ENCODE data around the gene CST5. TPM values are rescaled to one million over a fixed set of nuclear protein-coding genes. Genes with fewer than 3 reads are reported as not detected.
"Not testable (repeated sequence)": the region's sequence is repeated elsewhere in the genome, so short reads cannot be mapped to it uniquely, and the experiment has no call there.

Gene CST5
- total and polyA plus RNA-seq, 10 of the 15 experiments (the other 5 are each of a cell fraction or from before 2014, with no cell fraction given): not detected

DNA sequence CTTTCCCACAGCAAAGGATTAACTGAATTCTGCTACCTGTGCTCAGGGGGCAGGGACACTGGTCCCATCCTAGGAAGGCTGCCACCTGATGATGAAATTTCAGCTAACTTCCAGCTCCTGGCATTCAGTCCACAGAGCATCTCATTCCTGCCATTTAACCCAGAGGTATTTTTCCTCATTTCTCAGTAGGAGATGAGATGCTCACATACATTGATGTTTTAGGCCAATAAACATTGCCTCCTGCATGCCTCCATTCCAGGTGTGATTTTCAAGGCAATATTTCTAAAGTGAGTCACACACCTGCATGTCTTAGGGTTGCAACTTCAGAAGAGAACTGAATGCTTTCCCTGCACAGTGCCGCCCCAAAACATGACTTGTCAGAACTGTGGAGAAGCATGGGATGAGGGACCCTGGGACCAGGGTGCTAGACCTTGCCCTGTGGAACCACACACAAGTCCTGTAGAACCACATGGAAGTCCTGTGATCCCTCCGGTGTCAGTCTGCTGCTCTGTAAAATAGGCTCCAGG lies 1.5 kb downstream of the CST5 start:
- H2AFZ ChIP-seq (ENCODE audit: control insufficient read depth, low read depth, low read length); BruUV-seq (replicated peaks); H3K36me3 ChIP-seq (ENCODE audit: control insufficient read depth in 2 of 2, insufficient read depth in 2 of 2, low read length in 1 of 2); RAD21 ChIA-PET (ENCODE audit: unreplicated experiment); DNase-seq (ENCODE audit: low read depth, low spot score); H4K20me1 ChIP-seq (ENCODE audit: control insufficient read depth, insufficient read depth); H3K4me1 ChIP-seq (ENCODE audit: control insufficient read depth, insufficient read depth, low read length); ATAC-seq; CTCF ChIA-PET; intact Hi-C loops (cut with micrococcal nuclease; ENCODE audit: unreplicated experiment); H3K27me3 ChIP-seq (replicated peaks in 1 of 2; ENCODE audit: control insufficient read depth in 2 of 2, insufficient read depth in 2 of 2, low read length in 1 of 2); H3K9ac ChIP-seq (ENCODE audit: control insufficient read depth, insufficient read depth, low read length); FAIRE-seq; in situ Hi-C loops (cut with MboI); SMC1A ChIA-PET (ENCODE audit: uncharacterized antibody, unreplicated experiment); H3K27ac ChIP-seq (ENCODE audit: control insufficient read depth, insufficient read depth); H3K4me3 ChIP-seq; H3K9me3 ChIP-seq (replicated peaks; ENCODE audit: control insufficient read depth, insufficient read depth, low read length); H3K79me2 ChIP-seq (ENCODE audit: control insufficient read depth, insufficient read depth, low read length); POLR2A ChIA-PET; H3K4me2 ChIP-seq (ENCODE audit: control insufficient read depth, insufficient read depth): not testable (repeated sequence)
- 56% methylated on average over 1 of the region's 2 CpGs for WGBS (ENCODE audit: insufficient coverage, insufficient replicate concordance, low lambda C conversion rate, missing lambda C conversion rate)

DNA sequence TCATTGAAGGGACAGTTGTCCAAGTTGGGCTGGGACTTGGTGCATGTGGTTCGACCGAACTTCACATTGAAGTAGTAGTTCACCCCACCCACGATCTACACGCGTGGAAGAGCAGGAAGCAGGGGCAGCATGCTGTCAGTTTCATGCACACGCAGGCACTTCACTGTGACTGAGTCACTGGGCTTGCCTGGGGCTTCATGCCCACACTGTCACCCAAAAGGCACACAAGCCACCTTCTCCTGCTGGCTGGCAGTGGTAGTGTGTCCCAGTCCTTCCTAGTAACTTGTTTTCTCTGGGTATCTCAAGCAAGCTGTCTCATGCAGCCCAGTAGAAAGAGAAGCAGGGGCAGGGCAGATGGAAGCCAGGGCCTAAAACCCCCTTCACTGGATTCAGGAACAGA lies 2.0 kb downstream of the CST5 start:
- SMC1A ChIA-PET (ENCODE audit: uncharacterized antibody, unreplicated experiment): no interaction called here
- RAD21 ChIA-PET (ENCODE audit: unreplicated experiment): no interaction called here
- no peaks in the 10 kb centered on the region for H4K20me1 ChIP-seq (ENCODE audit: control insufficient read depth, insufficient read depth)
- intact Hi-C loops (cut with micrococcal nuclease; ENCODE audit: unreplicated experiment) (no loop called here), in situ Hi-C loops (cut with MboI) (no loop called here)
- ATAC-seq (no peak), DNase-seq (ENCODE audit: low read depth, low spot score) (no peak), FAIRE-seq (no peak)
- WGBS (ENCODE audit: insufficient coverage, insufficient replicate concordance, low lambda C conversion rate, missing lambda C conversion rate): 35% methylated on average over 6 of the region's 6 CpGs
- no TSS peak for BruUV-seq (replicated peaks)
- no peak overlapping the region for H3K4me2 ChIP-seq (ENCODE audit: control insufficient read depth, insufficient read depth)
- H3K36me3 ChIP-seq (ENCODE audit: control insufficient read depth in 2 of 2, insufficient read depth in 2 of 2, low read length in 1 of 2): no peaks in the 10 kb centered on the region
- no peak overlapping the region for H3K27ac ChIP-seq (ENCODE audit: control insufficient read depth, insufficient read depth)
- no peaks in the 10 kb centered on the region for H3K9me3 ChIP-seq (replicated peaks; ENCODE audit: control insufficient read depth, insufficient read depth, low read length)
- H3K9ac ChIP-seq (ENCODE audit: control insufficient read depth, insufficient read depth, low read length): no peak overlapping the region
- no peak overlapping the region for H2AFZ ChIP-seq (ENCODE audit: control insufficient read depth, low read depth, low read length)
- POLR2A ChIA-PET: no interaction called here
- CTCF ChIA-PET: no interaction called here
- H3K27me3 ChIP-seq (replicated peaks in 1 of 2; ENCODE audit: control insufficient read depth in 2 of 2, insufficient read depth in 2 of 2, low read length in 1 of 2): peaks cover 2 to 3% of the 10 kb centered on the region in 2 experiments; a peak in 3 of 4 replicates
- H3K4me1 ChIP-seq (ENCODE audit: control insufficient read depth, insufficient read depth, low read length): no peaks in the 10 kb centered on the region
- TF ChIP-seq MYC (IDR thresholded peaks at IDR 0.05; ENCODE audit: insufficient read depth, insufficient read length, insufficient replicate concordance, low read length, severe bottlenecking) (no peak), EGR1 (IDR thresholded peaks at IDR 0.05; ENCODE audit: borderline replicate concordance in 1 of 2, low read depth in 2 of 2, low read length in 2 of 2) (no peak), PML (IDR thresholded peaks at IDR 0.05; ENCODE audit: low read length) (no peak), KDM1A (IDR thresholded peaks at IDR 0.05; ENCODE audit: borderline replicate concordance) (no peak), NFYA (IDR thresholded peaks at IDR 0.05; ENCODE audit: borderline replicate concordance, low read depth, low read length) (no peak), POLR2A (IDR thresholded peaks at IDR 0.05; ENCODE audit: low read depth, low read length) (no peak), EZH2 (IDR thresholded peaks at IDR 0.05; ENCODE audit: borderline replicate concordance, control insufficient read depth, low read depth, low read length) (no peak), SP1 (IDR thresholded peaks at IDR 0.05; ENCODE audit: low read depth, low read length) (no peak)
- TF ChIP-seq, protein P1, sequence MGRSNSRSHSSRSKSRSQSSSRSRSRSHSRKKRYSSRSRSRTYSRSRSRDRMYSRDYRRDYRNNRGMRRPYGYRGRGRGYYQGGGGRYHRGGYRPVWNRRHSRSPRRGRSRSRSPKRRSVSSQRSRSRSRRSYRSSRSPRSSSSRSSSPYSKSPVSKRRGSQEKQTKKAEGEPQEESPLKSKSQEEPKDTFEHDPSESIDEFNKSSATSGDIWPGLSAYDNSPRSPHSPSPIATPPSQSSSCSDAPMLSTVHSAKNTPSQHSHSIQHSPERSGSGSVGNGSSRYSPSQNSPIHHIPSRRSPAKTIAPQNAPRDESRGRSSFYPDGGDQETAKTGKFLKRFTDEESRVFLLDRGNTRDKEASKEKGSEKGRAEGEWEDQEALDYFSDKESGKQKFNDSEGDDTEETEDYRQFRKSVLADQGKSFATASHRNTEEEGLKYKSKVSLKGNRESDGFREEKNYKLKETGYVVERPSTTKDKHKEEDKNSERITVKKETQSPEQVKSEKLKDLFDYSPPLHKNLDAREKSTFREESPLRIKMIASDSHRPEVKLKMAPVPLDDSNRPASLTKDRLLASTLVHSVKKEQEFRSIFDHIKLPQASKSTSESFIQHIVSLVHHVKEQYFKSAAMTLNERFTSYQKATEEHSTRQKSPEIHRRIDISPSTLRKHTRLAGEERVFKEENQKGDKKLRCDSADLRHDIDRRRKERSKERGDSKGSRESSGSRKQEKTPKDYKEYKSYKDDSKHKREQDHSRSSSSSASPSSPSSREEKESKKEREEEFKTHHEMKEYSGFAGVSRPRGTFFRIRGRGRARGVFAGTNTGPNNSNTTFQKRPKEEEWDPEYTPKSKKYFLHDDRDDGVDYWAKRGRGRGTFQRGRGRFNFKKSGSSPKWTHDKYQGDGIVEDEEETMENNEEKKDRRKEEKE (IDR thresholded peaks at IDR 0.05): no peak
- TF ChIP-seq, protein P2, sequence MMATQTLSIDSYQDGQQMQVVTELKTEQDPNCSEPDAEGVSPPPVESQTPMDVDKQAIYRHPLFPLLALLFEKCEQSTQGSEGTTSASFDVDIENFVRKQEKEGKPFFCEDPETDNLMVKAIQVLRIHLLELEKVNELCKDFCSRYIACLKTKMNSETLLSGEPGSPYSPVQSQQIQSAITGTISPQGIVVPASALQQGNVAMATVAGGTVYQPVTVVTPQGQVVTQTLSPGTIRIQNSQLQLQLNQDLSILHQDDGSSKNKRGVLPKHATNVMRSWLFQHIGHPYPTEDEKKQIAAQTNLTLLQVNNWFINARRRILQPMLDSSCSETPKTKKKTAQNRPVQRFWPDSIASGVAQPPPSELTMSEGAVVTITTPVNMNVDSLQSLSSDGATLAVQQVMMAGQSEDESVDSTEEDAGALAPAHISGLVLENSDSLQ (IDR thresholded peaks at IDR 0.05): no peak
- no peak overlapping the region for H3K4me3 ChIP-seq
- no peaks in the 10 kb centered on the region for H3K79me2 ChIP-seq (ENCODE audit: control insufficient read depth, insufficient read depth, low read length)
